SU-DHL-6 (cell line): ENCODE data around the gene B4GALT6.
"Not testable (repeated sequence)": the region's sequence is repeated elsewhere in the genome, so short reads cannot be mapped to it uniquely, and the experiment has no call there.

ENCODE experiments used
- EZH2phosphoT487 ChIP-seq: fragments of 200-600 bp; sonication (generic), shearing (Covaris generic); conservative IDR thresholded peaks from 2 replicates; pipeline ENCODE4 v1.6.1; 2018; ENCODE audit warnings: mild to moderate bottlenecking, antibody characterized with exemption, low read length, moderate library complexity, mixed read lengths
- TF ChIP-seq, protein P1 (sequence below): fragments of 200-600 bp; sonication (generic); IDR thresholded peaks from one replicate; pipeline ENCODE4 v1.5.1; 2017; ENCODE audit warnings: antibody characterized with exemption, mild to moderate bottlenecking, low read length, moderate library complexity; ENCODE audit not compliant: insufficient read depth, poor library complexity, severe bottlenecking

DNA sequence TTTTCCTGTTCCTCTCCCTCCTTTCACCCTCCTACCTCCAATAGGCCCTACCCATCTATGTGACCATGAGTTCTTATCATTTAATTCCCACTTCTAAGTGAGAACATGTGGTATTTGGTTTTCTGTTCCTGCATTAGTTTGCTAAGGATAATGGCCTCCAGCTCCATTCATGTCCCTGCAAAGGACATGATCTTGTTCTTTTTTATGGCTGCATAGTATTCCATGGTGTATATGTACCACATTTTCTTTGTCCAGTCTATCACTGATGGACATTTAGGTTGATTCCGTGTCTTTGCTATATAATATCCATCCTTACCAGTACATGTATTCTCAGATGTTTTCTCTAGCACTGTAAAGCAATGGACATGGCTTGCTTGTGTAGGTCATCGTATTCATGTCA is 44.8 kb upstream of the B4GALT6 start:
- TF ChIP-seq, protein P1, sequence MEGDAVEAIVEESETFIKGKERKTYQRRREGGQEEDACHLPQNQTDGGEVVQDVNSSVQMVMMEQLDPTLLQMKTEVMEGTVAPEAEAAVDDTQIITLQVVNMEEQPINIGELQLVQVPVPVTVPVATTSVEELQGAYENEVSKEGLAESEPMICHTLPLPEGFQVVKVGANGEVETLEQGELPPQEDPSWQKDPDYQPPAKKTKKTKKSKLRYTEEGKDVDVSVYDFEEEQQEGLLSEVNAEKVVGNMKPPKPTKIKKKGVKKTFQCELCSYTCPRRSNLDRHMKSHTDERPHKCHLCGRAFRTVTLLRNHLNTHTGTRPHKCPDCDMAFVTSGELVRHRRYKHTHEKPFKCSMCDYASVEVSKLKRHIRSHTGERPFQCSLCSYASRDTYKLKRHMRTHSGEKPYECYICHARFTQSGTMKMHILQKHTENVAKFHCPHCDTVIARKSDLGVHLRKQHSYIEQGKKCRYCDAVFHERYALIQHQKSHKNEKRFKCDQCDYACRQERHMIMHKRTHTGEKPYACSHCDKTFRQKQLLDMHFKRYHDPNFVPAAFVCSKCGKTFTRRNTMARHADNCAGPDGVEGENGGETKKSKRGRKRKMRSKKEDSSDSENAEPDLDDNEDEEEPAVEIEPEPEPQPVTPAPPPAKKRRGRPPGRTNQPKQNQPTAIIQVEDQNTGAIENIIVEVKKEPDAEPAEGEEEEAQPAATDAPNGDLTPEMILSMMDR: not testable (repeated sequence)
- TF ChIP-seq EZH2phosphoT487: not testable (repeated sequence)
